Peyer's patch (tissue), 4 donors: ENCODE results near the gene ZNF778.

Source experiments
- POLR2A ChIP-seq, 2 donors: fragments of 450-650 bp; IDR thresholded peaks; one replicate each; pipeline ENCODE4 v1.5.1; 2017; ENCODE audit warnings: antibody characterized with exemption in 2 of 2, mild to moderate bottlenecking in 2 of 2, moderate library complexity in 2 of 2
- TF ChIP-seq, protein P1 (sequence below), 6 experiments: fragments of 450-650 bp in 4 of 6; fragments of 200-600 bp in 2 of 6; sonication (generic) in 1 of 6; IDR thresholded peaks; one replicate each; pipeline ENCODE4 v1.5.1; 2017 to 2019; ENCODE audit warnings: antibody characterized with exemption in 6 of 6, mild to moderate bottlenecking in 3 of 6, moderate library complexity in 1 of 6

DNA sequence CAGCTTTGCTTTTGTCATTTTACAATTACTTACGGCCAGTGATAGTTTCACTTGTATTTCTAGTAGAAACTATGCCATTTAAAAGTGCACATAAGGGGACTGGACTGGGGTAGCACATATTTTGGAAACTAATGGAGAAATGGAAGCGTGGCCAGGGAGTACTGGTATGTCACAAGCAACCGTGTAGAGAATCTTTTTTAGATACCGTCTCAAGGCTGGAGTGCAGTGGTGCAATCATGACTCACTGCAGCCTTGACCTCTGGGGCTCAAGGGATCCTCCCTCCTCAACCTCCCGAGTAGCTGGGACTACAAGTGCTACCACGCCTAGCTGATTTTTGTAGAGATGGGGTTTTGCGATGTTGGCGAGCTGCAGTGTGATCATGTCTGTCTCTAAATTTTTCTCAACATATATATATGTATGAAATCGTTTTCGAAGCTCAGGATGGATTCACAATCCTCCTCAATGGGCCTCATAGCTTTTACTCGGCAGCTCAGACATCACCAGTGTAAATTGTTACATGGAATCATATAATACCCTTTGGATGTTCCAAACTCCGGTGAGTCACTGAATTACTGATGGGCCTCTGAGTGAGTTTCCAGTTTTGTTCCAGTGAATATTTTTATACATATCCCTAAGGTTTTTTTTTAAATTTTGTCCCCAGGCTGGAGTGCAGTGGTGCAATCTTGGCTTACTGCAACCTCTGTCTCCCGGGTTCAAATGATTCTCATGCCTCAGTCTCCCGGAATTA is 51.7 kb downstream of the ZNF778 start:
- TF ChIP-seq, protein P1, sequence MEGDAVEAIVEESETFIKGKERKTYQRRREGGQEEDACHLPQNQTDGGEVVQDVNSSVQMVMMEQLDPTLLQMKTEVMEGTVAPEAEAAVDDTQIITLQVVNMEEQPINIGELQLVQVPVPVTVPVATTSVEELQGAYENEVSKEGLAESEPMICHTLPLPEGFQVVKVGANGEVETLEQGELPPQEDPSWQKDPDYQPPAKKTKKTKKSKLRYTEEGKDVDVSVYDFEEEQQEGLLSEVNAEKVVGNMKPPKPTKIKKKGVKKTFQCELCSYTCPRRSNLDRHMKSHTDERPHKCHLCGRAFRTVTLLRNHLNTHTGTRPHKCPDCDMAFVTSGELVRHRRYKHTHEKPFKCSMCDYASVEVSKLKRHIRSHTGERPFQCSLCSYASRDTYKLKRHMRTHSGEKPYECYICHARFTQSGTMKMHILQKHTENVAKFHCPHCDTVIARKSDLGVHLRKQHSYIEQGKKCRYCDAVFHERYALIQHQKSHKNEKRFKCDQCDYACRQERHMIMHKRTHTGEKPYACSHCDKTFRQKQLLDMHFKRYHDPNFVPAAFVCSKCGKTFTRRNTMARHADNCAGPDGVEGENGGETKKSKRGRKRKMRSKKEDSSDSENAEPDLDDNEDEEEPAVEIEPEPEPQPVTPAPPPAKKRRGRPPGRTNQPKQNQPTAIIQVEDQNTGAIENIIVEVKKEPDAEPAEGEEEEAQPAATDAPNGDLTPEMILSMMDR (IDR thresholded peaks at IDR 0.05): no peak
- no peak for TF ChIP-seq POLR2A (IDR thresholded peaks at IDR 0.05)
